SK-N-MC (cell line): ENCODE measurements around the gene RPL18.

ENCODE experiments used
- EZH2 ChIP-seq: fragments of 200-600 bp; sonication (generic); IDR thresholded peaks from one replicate; pipeline ENCODE4 v1.6.1; 2017; ENCODE audit warnings: antibody characterized with exemption
- FOXP2 ChIP-seq: optimal IDR thresholded peaks from 2 replicates; pipeline ENCODE3; 2011; ENCODE audit warnings: mild to moderate bottlenecking, moderate library complexity; ENCODE audit not compliant: insufficient read depth; ENCODE audit errors: extremely low read length, control extremely low read depth
- POLR2AphosphoS5 ChIP-seq: IDR thresholded peaks from 2 replicates; pipeline ENCODE4 v1.6.1; 2012; ENCODE audit warnings: mild to moderate bottlenecking, low read depth, low read length, borderline replicate concordance

- TF ChIP-seq EZH2 (no peak), POLR2AphosphoS5 (no peak), FOXP2 (no peak)
Measured at GRCh38 chr19:48618278-48618915, 581 bp downstream of the RPL18 start.
